Globus pallidus (tissue), 1 donor: ENCODE data around the gene PACSIN2.

Experiments
- DNase-seq: peaks from one replicate; pipeline ENCODE4 v3.0.0-alpha.2; 2015; ENCODE audit warnings: low spot score

Gene PACSIN2

DNA sequence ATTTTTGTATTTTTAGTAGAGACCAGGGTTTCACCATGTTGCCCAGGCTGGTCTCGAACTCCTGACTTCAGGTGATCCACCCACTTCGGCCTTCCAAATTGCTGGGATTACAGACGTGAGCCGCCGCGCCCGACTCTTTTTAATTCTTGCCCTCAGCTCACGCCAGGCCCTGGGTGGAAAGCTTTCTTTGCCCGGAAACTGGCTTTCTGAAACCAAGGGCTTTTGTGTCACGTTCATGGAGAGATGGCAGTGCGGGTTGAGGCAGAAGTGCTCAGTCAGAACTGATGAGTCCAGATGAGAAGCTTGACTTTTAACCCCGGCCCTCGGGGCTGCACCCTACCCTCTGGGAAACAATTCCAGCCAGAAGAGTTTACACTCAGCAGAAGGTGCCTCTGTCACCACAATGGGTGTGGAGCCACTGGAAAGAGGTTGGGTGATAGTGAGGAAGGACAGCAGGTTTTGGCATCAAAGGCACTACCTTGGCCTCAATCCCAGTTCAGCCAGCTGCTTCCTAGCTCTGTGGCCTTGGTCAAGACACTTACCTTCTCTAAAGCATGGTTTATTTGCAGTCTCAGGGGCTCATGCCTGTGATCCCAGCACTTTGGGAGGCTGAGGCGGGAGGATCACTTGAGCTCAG lies 157.0 kb downstream of the PACSIN2 start:
- DNase-seq, result no peak

DNA sequence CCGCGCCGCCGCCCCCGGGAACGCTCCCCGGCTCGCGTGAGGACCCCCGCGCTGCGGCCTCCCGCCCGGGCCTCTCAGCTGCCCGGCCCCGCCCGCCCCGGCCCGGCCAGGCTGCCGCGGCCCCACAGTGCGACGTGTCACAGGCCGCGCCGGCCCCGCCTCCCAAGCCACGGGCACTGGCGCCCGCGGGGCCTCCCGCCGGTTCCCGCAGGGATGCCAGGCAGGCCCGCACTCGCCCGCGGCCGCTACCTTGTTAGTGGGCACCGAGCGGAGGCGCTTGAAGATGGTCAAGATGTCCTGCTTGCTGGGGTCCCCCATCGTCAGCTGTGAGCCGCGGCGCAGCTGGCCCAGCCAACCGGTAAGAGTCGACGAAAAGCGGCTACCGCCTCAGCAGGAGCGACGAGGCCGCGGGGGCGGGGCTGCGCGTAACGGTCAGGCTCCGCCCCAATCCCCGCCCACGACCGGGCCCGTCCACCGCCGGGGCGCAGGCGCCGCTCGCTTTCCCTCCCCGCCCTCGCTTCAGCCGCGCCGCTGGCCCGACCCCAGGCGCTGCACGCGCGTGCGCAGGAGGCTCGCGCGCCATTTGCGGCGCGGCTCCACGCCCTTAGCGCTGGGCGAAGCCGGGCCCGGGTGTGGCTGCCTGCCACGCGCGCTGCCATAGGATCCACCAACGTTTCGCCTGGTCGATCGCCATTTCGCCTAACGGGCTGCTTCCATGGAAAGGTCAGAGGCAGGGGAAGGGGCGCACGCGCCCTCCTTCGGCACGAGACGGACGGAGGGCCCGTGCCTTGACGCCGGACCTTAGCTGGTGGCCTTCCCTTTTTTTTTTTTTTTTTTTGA lies 157.9 kb downstream of the PACSIN2 start, which contains the start of gene ARFGAP3:
Gene ARFGAP3, minus strand, starts transcription at position 409 of the 840 bp plus-strand sequence. Its CDS starts 91 bp downstream, at position 318.
- peak; percentile 92 for DNase-seq

DNA sequence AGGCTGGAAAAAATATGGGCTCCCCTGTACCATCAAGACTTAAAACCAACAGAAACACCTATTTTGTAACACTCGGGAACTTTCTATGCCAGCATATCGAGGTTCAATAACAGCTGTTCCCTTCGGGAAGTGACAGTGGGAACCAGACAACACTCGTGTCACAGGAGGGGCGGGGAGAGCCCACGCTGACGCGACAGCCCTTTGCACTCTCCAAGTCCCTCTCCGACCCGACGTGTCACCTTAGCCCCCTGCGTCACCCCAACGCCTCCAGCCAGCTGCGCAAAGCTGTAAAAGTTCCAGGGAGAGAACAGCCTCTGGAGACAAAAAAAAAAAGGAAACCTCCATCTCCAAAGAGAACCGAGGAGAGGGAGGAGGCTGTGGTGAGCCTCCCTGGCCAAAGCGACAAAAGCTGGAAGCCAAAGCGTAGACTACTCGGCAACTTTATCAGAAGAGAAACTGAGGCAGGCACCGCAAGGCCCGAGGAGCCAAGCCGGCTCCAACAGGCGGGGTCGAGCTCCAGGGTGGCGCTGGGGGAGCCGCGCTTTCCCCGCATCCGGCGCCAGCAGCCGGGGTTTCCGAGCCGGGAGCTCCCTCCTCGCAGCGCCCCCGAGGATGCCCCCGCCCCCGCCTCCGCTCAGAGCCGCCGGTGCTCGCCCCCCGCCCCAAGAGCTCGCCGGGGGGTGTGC lies 158.6 kb downstream of the PACSIN2 start:
- DNase-seq, result no peak

DNA sequence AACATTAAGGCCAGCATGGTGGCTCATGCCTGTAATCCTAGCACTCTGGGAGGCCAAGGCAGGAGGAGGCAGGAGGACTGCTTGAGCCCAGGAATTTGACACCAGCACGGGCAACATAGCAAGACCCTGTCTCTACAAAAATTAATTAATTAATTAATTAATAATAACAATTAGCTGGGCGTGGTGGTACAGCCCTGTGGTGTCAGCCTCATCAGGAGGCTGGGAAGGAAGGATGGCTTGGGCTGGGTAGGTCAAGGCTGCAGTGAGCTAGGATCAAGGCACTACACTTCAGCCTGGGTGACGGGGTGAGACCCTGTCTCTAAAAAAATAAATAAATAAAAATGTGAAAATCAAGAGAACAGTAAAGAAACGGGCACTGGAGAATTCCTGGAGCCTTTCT lies 159.2 kb downstream of the PACSIN2 start:
- DNase-seq, result no peak

DNA sequence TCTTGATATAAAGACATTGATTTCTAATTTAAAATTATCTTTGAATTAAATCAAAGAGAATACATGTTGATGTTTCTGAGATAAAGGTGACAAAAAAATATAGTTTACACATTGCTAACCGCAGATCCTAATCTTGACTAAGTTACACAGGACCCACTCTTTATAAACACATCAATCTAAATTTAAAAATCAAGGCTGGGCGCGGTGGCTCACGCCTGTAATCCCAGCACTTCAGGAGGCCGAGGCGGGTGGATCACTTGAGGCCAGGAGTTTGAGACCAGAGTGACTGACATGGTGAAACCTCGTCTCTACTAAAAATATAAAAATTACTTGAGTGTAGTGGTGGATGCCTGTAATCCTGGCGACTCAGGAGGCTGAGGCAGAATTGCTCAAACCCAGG lies 159.7 kb downstream of the PACSIN2 start:
- no peak for DNase-seq

DNA sequence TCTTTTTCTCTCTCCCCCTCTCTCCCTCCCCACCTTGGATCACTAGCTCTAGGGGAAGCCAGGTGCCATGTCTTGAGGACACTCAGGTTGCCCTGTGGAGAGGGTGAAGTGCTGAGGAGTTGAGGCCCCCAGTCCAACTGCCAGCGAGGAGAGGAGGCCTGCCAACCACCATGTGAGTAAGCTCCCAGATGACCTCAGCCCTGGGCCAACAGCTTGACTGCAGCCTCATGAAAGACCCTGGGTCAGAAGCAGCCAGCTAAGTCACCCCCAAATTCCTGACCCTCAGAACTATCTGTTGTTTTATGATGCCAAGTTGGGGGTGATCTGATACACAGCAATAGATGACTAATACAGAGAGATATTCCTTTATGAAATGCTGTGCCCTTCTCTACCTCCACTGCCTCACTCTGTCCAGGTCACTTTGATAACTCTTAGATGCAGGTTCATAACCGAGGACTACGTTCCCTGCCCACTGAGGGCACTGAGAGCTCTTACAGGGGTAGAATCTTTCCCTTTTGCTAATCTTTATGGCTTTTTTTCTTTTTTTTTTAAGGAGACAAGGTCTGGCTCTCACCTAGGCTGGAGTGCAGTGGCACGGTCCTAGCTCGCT lies 165.9 kb downstream of the PACSIN2 start:
- no peak for DNase-seq

DNA sequence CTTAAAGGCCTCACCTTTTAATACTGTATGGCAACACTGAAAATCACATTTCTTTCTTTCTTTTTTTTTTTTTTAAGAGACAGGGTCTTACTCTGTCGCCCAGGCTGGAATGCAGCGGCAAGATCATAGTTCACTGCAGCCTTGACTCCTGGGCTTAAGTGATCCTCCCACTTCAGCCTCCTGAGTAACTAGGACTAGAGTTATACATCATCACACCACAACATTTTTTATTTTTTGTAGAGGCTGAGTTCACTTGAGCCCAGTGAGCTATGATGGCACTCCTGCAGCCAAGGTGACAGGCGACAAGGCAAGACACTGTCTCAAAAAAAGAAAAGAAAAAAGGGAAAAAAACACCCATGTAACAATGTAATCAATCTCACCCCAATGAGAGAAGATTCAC lies 167.8 kb downstream of the PACSIN2 start:
- no peak for DNase-seq

DNA sequence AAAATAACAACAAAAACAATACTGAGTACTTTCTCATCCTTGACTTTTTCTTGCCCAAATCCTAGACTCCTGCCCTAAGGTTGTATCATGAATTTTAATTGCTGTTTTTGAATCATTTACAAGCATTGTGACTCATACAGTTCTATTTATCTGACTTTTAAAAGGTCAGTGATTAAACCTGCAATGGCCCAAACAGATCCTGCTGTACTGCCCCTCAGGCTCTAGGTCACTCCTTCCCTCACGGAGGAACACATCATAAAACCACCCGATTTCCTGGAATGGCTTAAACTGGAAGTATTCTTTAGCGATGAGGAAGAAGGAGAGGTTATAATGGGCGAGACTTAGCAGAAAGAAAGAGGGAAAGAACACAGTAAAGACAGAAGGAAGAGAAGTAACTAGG lies 170.2 kb downstream of the PACSIN2 start:
- no peak for DNase-seq

DNA sequence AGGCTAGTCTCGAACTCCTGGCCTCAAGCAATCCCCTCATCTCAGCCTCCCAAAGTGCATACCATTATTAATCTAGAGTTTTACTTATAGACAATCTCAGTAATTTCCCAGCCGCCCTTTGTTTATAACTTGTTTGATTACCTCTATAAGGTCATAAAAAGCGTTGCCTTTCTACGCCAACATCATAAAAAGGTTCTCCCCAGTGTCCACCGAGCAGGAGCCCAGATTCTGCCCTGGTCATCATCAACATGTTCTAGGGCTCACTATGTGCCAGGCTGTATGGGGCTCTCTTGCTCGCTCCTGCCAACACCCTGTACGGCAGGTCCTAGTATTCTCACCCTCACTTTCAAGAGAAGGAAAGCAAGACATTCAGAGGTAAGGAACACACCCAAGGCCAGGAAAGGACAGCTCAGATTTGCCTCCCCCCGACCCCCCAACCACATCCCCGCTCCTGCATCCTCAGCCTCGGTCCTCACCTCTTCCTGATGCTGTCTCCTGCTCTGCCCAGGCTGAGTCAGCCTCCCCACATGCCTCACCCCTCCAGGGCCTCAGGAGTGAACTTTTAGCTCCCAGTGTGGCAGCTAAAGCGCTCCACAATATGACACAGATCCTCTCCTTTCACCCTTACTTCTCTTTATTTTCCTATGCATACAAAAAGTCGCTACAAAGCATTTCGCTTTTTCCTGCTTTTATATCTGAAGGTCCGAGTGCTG lies 172.1 kb downstream of the PACSIN2 start:
- DNase-seq, result no peak

DNA sequence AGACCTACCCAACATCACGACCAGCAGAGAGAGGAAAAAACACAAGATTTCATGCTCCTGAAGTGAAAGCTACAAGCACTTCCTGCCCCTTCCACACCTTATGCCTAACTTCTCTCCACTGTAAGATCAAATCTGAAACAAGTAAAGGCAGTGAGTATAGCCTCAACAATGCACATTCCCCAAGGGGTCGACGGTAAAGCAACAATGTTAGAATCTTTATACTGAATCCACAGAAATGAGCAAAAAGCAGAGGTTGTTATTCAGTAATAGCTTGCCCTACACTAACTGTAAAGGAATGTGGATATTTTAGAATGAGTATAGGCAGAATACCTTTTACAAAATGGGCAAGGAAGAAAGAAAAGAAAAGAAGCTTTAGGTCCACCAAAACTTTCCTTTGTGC lies 173.5 kb downstream of the PACSIN2 start:
- no peak for DNase-seq

DNA sequence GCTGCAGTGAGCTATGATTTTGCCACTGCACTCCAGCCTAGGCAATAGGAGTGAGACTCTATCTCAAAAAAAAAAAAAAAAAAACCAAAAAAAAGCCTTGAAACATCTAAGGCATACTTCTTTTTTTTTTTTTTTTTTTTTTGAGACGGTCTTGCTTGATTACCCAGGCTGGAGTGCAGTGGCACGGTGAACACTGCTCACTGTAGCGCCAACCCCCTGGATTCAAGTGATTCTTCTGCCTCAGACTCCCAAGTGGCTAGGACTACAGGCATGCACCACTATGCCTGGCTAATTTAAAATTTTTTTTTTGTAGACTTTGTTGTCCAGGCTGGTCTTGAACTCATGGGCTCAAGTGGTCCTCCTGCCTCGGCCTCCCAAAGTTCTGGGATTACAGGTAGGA lies 177.4 kb downstream of the PACSIN2 start:
- DNase-seq, result no peak

DNA sequence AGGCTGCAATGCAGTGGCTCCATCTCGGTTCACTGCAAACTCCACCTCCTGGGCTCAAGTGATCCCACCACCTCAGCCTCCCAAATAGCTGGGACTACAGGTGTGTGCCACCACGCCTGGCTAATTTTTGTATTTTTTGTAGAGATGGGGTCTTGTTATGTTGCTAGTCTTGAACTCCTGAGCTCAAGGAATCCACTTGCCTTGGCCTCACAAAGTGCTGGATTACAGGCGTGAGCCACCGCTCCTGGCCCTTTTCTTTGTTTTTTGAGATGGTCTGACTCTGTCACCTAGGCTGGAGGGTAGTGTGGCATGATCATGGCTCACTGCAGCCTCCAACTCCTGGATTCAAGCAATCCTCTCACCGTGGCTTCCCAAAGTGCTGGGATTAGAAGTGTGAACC lies 178.9 kb downstream of the PACSIN2 start:
- DNase-seq, result no peak

DNA sequence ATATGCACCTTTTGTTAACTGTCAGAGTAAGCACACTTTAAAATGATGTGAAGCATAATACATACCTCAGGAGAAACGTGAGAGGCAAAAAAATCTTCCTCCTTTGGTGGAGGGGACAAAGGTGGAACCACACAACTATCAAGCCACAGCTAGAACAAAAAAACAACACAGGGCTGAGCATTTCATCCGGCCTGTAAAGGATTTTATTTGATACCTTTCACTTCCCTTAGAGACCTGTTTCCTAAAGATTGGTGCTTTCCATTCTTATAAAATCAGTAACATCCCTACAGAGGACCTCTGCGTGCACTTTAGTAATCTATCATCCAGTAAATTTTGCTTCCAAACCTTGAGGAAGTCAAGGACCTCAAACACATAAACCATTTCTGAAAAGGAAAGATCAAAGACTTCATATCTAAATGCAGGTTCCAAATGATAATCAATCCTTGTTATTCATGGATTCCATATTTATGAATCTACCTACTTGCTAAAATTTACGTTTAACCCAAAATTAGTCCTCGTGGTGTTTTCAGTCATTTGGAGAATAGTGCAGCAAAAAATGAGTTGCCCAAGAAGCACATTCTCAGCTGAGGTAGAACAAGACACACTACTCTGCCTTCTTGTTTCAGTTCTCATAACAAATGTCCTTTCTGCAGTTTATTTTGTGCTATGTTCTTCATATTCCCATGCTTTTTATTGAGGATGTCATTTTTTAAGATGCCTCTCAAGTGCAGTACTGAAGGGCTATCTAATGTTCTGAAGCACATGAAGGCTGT lies 180.6 kb downstream of the PACSIN2 start:
- DNase-seq, result no peak

DNA sequence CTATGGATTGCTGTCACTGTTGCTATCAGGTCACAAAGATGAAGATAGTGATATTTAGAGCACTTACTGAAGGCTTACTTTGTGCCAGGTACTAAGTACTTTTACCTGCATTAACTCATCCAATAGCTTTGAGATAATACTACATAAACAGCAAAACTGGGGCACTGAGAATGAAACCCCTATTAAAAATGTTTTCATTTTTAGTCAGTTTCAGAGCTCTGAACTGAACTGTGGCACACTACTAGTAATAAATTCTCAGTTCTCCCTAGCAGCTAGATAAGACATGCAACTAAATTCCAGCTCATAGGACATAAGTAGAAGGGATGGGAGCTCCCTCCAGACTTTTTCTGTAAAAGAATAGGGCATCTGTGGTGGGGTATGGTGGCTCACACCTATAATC lies 181.8 kb downstream of the PACSIN2 start:
- no peak for DNase-seq

DNA sequence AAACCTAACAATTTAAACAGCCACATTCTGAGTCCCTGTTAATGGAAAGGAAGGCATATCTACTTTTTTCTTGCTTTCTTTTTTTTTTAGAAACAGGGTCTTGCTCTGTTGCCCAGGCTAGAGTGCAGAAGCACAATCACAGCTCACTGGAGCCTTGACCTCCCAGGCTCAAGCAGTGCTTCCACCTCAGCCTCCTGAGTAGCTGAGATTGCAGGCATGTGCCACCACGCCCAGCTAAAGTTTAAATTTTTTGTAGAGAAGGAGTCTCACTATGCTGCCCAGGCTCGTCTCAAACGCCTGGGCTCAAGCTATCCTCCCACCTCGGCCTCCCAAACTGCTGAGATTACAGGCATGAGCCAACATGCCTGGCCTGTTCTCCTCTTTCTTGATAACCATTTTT lies 183.2 kb downstream of the PACSIN2 start:
- DNase-seq, result no peak

DNA sequence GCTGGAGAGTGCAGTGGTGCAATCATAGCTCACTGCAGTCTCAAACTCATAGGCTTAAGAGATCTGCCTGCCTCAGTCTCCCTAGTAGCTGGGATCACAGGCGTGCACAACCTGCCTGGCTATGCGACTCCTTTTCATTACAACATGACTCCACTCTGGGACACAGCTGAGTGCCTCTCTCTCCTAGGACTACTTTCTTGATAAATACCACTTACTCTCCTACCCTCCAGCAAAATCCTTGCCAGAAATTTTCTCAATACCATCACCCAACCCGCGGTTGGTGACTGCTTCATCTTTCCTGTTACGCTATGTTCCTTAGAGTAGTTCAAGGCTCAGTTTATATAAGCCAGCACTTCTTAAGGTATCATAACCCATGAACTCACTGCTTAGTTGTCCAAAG lies 184.8 kb downstream of the PACSIN2 start:
- DNase-seq, result no peak

DNA sequence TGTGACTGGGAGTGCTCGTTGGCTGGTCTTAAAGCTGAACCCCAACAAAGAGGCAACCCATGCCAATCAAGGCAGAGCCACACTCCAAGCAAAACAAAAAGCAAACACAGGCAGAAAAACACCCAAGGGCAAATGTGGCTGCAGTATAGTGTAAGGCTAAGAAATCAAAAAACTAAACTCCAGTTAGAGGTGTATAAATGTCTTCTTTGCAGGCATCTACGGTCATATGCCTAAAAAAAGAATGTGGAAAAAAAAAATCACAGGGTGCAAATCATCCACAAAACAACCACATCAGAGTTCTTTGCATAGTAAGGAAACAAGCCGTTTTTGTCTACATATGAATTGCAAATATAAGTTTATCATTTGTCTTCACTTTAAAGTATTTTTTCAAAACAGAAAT lies 185.6 kb downstream of the PACSIN2 start:
- DNase-seq, result no peak

DNA sequence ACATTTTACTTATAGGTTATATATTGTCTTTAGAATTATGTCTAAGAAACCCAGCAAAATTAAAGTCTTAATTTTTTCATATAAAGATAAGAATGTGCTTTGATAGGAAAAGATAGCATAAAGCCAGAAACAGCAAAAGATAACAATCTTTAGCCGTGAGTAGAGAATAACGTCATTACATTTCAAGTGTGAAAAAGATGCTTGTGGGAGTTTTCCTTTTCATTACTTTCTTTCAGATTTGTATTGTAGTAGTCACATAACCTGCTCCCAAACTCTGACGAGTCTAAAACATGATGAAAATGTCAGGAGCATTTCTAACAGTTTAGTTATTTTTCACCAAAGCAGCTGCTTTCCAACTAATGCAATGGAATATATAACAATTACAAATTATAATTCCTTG lies 189.2 kb downstream of the PACSIN2 start:
- no peak for DNase-seq

DNA sequence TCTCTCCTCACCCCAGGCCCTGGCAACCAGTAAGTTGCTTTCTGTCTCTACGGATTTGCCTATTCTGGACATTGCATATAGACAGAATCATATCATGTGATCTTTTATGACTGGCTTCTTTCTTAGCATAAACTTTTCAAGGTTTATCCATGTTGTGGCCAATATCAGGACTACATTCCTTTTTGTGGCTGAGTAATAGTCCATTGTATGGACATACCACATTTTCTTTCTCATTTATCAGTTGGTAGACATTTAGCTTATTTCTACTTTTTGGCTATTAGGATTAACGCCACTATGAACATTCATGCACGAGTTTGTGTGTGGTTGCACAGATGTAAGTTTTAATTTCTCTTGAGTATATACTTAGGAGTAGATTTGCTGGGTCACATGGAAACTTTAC lies 193.6 kb downstream of the PACSIN2 start:
- no peak for DNase-seq

DNA sequence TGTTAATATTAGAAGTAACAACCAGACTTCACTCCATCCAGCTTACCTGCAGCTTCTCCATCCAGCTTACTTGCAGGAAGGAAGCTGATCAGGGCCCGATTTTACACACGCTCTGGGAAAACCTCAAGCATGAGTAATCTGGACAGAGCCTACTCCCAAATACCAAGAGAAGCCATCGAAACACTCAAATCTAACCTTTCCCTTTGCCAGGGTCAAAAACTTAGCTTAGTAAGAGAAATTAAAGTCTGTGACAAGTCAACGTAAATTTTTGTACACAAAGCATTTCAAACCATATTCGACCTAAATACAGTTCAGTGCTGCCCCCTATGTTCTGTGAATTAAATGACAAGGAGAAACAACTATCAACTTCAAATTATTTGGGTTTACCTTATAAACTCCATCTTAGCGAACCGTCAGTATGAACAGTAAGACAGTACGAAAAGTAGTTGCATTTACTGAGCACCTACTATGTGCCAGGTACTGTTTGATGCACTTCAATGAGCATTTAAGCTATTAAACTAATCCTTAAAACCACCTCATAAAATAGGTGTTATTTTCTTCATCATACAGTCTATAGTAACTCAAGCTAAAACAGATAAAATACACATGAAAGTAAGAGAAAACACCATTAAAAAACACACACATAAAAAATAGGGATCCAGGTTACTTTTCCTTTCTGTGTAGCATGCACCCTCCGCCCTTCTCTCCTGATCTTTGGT lies 194.7 kb downstream of the PACSIN2 start:
- no peak for DNase-seq
